Urothelium cell line (cell line): ENCODE results near the gene COA8.

Source experiments
- DNase-seq: peaks from one replicate; pipeline ENCODE4 v3.0.0; 2011; ENCODE audit warnings: low spot score, mixed read lengths
- FAIRE-seq: peaks from 2 replicates; lab custom pipeline; 2011; peaks lifted over from hg19 to GRCh38; lab: Jason Lieb, UNC

COA8 gene

DNA sequence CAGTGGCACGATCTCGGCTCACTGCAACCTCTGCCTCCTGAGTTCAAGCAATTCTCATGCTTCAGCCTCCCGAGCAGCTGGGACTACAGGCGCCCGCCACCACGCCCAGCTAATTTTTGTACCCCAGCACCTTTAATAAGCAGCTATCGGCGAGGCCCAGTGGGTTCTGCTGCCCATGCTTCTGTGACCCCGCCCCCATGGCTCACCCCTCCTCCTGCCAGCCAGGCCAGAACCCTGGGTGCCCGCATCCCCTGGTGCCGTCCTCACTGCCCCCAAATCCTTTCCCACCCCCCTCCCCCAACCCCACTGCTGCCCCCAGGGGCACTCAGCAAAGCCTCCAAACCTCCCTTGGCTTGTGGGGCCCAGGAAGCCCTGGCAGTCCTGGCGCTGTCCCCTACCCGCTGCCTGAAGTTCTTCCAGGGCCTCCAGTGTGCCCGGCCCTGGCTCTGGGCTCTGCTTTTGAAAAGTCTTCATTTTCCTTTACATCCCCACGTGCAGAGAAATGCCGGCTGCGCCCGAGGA, 14.8 kb upstream of the COA8 start:
- DNase-seq = no peak
- no peak for FAIRE-seq

DNA sequence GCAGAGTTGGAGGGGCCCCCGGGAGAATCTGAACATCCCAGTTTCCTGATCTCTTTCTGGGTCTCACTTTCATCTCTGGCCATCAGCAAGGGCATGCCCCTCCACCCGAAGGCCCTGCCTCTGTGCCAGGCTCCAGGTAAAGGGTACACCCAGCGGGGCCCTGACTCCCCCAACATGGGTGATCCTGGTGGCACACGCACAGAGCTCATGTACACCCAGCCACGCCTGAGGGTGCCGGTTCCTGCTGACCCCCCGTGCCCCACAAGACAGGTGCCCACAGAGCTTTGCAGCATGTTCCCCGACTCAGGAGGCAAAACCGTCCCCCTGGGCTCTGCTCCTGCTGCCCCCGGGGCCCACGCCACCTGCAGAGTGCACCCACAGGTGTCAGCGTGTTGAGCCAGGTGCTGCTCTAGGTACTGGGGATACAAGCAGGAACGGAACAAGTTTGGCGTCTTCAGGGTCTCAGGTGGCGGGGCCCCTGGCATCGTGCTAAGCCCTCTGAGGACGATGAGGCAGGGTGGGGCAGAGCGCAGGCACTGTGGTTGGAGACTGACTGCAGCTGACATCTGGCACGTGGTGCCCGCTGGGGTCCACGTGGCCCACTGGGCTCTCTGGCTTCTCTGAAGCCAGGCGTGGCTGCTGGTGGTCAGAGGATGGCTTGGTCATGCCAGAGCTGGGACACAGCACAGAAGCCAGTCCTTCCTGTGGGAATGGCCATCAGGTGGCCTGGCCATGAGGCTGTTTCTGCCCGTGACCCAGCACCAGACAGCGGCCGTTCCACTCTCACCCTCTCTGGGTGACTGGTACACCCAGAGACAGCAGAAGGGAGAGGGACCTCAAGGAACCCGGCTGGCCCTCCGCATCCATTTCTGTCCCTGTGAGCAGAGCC, 14.1 kb upstream of the COA8 start:
- no peak for FAIRE-seq

DNA sequence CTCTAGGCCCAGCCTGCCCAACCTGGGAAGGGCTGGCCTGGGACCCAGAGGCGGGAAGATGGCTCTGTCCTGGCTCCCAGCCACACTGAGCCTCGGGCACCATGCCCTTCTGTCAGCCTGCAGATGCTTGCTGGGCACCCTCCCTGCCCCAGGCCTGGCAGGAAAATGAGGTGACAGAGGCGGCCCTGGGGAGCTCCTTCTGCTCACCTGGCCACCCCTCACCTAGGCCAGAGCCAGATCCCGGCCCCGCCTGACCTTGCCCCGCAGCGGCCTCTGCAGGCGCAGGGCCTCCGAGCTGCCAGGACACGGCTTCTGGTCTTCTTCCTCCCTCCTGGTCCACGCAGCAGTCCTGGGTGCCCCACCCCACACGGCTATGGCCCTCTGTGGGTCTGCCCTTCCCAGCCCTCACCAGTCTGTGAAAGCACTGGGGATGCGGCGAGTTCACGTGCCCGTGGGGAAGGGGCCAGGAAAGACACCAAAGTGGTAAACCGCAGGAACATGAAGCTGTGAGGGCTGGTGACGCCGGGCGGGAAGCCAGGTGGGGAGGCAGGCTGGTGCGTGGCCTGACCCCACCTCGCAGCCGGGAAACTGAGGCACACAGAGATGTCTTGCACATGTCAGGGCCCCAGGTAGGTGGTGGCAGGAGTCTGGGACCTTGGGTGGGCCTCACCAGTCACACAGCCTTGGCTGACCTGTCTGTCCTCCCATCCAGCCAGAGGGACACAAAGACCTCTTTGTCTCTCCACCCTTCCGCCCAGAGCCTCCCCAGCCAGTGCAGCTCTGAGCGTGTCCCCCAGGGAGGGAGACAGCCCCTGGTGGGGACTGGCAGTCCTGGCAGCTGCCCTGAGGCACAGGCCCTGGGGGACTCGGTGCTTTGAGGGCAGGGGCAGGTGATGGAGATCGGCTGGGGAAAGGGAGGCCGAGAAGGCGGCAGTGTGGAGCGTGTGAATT, 13.1 kb upstream of the COA8 start:
- FAIRE-seq (no peak), DNase-seq (no peak)

More for the DNA sequence above, 14.1 kb upstream of the COA8 start:
- DNase-seq = no peak

DNA sequence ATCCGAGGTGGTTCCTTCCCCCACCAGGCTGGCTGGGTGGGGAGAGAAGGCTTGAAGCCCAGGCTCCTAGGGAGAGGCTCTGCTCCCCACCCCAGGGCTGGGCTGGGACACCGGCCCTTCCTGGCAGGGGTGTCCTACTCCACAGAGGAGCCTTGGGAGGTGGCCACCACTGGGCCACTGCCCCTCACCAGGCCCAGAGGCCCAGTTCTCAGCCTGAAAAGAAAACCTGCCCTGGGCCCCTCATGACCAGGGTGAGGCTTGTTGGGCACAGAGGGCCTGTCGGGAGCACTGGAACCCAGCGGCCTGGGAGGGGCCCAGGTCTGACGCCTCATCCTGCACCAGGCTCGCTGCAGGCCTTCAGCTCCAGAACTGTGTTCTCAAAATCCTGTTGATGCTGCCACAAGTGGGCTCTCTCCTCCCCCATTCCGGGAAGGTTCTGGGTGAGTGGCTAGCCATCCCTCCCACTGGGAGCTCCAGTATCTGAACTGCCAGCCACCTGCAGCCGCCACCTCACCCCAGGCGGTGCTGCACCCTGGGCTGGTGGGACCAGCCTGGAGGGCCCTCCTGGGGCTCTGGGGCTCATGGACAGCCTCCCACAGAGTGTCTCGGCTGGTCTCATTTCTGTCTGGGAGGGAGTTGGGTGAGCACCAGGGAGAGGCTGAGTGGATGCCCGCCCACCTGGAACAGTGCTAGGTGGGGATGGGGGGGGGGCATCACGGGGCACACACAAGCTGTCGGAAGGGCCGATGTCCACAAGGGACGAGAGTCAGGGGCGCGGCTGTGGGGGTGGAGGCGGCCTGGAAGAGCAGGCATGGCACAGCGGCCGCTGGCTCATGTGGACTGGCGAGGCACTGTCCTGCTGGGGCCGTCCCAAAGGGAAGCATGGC, 12.1 kb upstream of the COA8 start:
- DNase-seq = no peak

DNA sequence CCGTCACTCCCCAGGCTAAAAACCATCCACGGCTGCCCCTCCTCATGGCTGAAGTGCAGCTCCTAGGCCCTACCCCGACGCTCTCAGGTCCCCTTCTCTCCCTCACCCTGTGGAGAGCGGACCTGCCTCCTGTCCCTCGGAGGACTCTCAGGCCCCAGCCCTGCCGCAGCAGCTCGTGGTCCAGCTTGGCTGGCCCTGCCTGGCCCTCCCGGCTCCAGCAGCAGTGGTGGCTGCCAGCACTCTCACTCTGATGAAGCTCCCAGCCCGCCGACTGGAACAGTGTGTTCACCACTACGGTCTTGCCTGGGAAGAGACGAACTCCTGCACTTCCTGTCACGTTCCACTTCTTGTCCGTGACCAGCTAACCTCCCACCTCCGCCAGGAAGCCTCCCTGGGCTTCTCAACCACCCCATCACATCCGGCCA, 11.4 kb upstream of the COA8 start:
- FAIRE-seq (no peak), DNase-seq (no peak)

More for the DNA sequence above, 12.1 kb upstream of the COA8 start:
- no peak for FAIRE-seq

DNA sequence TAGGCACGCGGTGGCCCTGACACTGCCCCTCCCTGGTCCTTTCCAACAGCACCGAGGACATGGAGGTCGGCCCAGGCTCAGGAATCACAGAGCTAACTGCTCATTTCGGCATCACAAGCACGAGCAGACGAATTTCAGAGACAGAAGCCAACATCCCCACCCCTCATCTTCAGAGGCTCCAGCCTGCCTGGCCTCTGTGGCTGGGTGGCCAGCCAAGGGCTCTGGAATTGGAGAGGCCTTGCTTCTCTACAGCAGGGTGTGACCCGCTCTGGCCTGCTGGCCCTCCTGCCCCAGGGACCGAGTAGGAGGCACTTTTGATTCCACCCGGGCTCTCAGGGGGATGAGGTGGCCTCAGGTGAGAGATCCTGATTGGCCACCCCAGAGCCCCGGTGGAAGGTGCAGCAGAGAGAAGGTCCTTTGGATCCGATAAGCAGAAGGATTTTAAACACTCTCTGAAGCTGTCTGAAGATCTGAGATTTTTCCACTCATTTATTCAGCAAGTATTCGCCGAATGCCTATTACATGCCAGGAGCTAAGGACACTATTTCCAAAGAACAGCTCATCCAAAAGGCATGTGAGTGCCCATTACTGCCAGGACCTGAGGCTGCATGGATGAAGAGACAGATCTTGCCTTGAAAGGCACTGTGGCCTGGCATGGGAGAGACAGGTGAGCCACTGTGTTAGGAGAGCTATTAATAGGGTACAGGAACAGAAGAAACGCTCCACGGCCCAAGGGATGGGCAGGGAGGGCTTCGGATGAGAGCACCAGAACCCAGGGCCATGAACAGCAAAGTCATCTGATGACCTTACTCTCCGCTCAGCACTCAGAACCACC, 10.5 kb upstream of the COA8 start:
- no peak for DNase-seq
- FAIRE-seq = no peak

DNA sequence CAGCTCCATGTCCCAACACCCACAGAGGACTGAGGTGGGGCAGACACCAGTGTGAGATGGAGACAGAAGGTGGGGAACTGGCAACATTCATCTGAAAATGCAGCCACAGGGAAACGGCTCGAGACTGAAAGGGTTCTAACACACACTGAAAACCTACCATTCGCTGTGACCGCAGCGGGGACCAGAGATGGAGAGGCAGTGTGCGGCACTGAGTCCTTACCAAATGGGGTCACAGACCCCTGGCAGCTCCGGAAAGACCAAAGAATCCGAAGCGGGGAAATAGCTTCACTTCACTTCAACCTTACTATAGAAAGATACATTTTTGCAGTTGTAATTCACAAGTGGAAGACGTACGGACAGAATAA, 9.9 kb upstream of the COA8 start:
- DNase-seq (no peak), FAIRE-seq (no peak)

DNA sequence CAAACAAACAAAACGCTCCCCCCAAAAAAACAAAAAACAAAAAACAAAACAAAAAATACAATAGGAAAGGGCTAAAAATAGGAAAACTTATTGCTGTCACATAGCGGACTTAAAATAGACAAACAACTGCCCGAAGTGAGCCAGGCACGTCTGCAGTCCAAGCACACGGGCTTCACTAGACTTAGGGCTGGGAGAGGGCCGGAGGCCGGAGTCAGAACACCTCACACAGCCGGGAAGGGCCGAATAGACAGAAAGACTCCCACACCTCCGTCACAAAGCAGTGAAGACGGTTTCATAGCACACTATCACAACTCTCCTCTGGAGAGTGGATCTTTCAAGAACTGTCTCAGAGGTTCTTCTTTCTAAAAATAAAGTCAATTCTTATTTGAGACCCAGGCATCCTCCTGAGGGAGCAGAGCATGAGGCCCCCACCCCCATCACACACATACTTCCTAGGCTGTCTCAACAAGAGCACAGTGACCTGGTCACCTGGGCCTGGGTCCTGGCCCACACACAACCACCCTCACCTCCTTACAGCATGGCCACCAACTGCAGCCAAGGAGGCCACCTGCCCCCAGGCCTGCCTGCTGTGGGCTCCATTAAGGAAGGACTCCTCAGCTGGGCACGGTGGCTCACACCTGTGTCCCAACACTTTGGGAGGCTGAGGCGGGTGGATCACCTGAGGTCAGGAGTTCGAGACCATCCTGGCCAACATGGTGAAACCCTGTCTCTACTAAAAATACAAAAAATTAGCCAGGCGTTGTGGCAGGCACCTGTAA, 7.0 kb upstream of the COA8 start:
- FAIRE-seq (no peak), DNase-seq (no peak)

DNA sequence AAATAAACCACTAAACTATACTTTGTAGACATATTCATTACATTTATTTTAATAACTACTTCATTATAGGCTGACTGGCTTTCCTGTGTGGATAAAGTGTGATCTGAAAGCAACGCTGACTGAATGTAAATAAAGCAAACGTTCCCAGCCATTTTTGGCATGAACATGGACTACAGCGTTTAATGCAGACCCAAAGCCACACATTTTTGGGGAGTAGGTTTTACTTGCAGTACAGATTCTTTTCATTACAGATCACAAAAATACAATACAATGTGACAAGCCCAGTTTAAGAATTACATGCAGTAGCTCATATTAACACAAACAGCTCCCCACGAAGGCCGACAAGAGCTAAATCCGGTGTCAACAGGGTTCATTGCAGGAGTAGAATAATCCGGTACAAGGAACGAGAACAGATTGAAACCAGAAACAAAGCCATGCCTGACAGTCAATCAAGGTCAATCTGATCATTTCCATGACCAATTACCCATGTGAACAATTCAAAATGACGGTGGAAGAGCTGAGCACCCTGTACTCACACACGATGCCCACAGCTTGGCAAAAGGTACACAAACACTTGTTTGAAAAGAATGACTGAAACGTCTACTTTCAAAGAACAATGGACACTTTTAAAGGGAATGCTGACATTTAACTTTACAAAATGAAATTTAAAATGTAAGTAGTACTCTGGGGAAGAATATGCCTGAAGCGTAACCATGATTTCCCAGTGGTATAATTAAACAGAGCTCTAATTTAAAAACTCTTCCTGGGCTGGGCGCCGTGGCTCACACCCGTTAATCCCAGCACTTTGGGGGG, 5.6 kb upstream of the COA8 start:
- no peak for DNase-seq
- FAIRE-seq = no peak

DNA sequence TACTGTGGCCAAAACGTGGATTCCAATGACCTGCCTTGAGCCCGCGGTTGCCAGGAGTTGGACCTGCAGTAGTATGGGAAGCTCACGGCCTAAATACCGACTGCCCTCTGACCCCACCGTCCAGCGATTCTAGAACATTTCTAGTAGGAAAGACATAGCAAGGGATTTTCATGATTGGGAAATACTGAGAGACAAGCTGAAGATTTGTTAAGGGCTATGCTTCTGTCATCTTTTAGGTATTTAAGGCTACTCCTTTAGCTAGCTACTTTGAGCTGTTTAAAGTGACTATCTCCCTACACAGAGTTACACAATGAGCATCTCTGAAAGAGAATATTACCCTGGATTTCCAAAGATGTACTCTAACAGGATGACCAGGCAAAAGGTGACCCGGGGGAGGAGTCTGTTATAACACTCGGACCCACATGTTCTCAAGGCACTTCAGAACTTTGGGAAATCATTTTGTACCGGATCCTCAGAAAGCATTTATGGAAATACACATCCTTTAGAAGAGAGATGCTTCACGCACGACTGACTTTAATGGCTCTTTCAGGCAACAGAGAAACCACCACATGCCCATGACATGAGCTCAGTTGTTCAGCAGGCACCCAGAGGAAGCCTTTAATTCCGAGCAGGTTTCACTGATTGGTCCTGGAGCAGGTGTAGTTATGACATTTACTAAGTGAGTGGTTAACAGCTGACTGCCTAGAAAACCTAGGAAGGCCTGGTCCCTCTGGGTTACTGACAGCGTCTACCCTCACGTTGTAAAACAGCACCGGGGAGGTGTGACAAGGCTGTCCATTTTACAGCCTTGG, 4.5 kb upstream of the COA8 start:
- FAIRE-seq (no peak), DNase-seq (no peak)

DNA sequence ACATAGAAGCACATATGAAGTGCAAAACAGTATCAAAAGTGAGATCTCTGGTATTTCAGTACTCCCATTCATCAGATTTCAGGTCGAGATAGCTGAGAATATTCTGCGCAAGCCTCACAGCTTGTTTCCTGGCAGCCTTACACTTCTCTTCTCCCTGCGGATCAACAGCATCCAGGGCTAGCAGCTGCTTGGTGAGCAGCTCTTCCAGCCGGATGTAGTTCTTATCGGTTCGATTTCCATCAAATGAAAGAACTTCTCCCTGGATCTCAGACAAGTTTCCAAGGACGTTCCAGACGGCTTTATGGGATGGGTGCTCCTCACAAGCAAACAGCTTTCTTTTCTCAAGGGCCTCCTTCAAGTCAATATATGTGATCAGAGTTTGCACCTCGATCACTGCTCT, 3.0 kb upstream of the COA8 start:
- FAIRE-seq = no peak
- no peak for DNase-seq

DNA sequence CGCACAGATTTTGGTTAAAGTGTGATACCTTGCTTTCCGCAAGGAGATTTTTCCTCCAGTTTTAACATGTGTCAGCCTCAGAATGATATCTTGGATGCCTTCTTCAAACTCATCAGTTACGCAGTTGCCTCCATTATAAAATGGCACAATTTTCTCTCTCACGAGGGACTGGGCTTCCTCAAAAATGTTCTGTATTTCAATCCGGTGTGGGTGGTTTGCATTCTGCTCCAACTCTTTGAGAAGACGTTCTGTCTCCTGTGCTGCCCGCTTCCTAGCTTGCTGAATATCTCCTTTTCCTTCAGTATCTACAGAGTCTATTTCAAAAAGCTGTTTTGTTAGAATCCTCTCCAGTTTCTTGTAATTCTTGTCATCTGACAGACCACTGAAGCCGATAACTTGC, 2.1 kb upstream of the COA8 start:
- DNase-seq (no peak), FAIRE-seq (no peak)

DNA sequence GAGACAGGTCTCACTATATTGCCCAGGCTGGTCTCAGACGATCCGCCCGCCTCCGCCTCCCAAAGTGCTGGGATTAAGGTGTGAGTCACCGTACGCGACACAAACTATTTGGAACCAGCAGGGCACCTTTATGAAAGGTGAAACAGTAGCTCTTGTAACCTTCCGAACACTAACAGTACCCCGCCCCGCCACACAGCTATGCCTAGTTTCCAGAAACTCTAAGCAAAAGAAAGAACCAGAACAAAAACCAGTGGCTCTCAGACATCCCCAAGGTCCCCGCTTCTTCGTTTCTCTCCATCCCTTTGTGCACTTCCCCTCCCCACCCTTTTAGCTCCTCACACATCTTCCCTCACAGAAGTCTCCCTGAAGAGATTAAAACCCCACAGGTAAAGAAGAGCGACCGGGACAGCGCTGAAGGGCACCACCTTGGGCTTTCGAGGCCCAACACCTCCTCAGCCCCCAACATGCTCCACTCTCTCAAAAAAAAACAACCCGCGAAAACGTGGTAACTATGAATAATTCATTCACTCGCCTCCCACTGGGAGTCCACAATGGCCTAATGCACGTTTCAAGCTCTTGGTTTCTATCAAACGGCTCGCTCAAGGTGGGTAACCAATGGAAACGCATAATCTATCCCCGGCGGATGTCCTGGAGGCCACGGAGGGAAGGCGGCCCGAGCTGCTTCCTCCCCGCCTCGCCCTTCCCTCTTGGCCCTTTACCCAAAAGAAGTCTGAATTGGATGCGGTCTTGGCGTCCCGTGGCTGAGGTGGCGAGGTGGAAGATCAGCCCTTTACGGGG, 1.2 kb upstream of the COA8 start:
- no peak for DNase-seq
- FAIRE-seq = no peak

DNA sequence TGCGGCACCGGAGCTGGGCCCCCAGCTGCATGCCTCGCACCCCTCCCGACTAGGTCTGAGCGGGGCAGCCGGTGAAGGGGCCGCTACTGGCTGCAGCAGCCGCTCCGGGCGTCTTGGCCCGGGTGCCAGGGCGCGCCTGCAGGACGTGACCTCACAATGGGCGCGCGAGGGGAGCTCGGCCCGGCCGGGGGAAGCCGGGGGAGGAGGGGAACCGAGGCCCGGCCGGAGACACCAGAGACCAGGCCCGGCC, 656 bp upstream of the COA8 start:
- no peak for DNase-seq
- no peak for FAIRE-seq

DNA sequence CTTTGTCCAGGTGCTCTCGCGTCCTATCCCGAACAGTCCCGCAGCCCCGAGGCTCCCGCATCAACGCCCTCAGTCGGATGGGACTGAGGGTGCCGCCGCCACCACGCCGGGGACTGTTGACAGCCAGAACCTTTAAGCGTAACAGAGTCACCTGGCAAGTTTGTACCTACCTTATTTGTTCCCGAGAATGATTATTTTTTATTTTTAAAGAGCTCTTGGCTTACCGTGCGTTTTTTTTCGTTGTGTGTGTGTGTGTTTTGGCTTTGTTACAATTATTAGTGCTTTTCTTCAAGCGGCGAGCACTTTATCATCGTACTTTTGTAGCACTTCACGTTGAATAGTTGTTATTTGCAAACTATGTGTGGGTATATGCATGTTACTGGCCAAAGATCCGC, 463 bp downstream of the COA8 start:
- FAIRE-seq (no peak), DNase-seq (no peak)

DNA sequence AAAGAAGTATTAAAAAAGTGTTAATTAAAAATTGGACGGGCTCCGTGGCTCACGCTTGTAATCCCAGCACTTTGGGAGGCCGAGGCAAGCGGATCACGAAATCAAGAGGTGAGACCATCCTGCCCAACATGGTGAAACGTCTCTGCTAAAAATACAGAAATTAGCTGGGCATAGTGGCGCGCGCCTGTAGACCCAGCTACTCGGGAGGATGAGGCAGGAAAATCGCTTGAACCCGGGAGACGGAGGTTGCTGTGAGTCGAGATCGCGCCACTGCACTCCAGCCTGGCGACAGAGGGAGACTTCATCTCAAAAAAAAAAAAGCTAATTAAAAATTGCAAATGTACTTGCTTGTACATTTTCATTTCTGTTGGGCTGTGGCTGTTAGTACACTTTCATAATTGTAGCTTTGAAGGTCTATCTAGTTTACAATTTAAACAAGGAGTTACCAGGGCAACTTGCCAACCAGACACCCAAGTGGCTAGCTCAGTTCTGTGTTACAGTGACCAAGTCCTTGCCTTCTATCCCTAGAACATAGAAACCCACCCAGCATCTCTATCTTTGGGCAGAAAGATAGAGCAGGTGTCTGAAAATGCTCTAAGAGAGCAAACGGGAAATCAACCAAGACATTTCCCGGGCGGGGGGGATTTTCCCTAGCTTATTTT, 1.2 kb downstream of the COA8 start:
- FAIRE-seq = no peak
- DNase-seq = no peak
